SK-N-SH treated with all-trans-retinoic acid at 6 μM for 48 hours (cell line): ENCODE data around the gene UBE2E3.

Source experiments
- ATAC-seq: fragments of 200-7000 bp; cut with Tn5 transposase; 3 replicates; pipeline ENCODE4 v1.9.1; 2020; ENCODE audit warnings: mild to moderate bottlenecking, moderate library complexity
- ARNTL ChIP-seq: fragments of 450-650 bp; formaldehyde crosslinking; IDR thresholded peaks from 2 replicates; pipeline ENCODE4 v1.5.0; 2020; ENCODE audit warnings: low read depth, mild to moderate bottlenecking, moderate library complexity, borderline replicate concordance
- BACH2 ChIP-seq: fragments of 250-450 bp; sonication (Bioruptor Pico); IDR thresholded peaks from 2 replicates; pipeline ENCODE4 v1.9.0; 2021; ENCODE audit warnings: mild to moderate bottlenecking, borderline replicate concordance
- ISL1 ChIP-seq: fragments of 250-450 bp; sonication (Bioruptor Pico); IDR thresholded peaks from 2 replicates; pipeline ENCODE4 v2.1.2; 2022; ENCODE audit warnings: mild to moderate bottlenecking, moderate library complexity
- OSR1 ChIP-seq: fragments of 250-450 bp; sonication (Bioruptor Pico); IDR thresholded peaks from 2 replicates; pipeline ENCODE4 v1.8.0; 2022; ENCODE audit warnings: moderate library complexity, mild to moderate bottlenecking, inconsistent platforms
- PPARA ChIP-seq: fragments of 250-450 bp; sonication (Bioruptor Pico); IDR thresholded peaks from 2 replicates; pipeline ENCODE4 v1.5.0; 2020; ENCODE audit warnings: mild to moderate bottlenecking, borderline replicate concordance
- RARB ChIP-seq: fragments of 250-450 bp; sonication (Bioruptor Pico); IDR thresholded peaks from 2 replicates; pipeline ENCODE4 v1.8.0; 2021; ENCODE audit warnings: mild to moderate bottlenecking, moderate library complexity
- SNAI2 ChIP-seq: fragments of 250-450 bp; sonication (Bioruptor Pico); IDR thresholded peaks from 2 replicates; pipeline ENCODE4 v1.5.0; 2020; ENCODE audit warnings: mild to moderate bottlenecking, moderate library complexity
- TOX ChIP-seq: fragments of 250-450 bp; sonication (Bioruptor Pico); IDR thresholded peaks from 2 replicates; pipeline ENCODE4 v1.8.0; 2021; ENCODE audit warnings: mild to moderate bottlenecking, moderate library complexity, borderline replicate concordance
- ZC3H10 ChIP-seq: fragments of 250-450 bp; sonication (Bioruptor Pico); IDR thresholded peaks from 2 replicates; pipeline ENCODE4 v1.5.1; 2021; ENCODE audit warnings: mild to moderate bottlenecking, moderate library complexity
- ZFP3 ChIP-seq: fragments of 250-450 bp; sonication (Bioruptor Pico); IDR thresholded peaks from 2 replicates; pipeline ENCODE4 v1.5.0; 2020; ENCODE audit warnings: mild to moderate bottlenecking, moderate library complexity
- ZFP30 ChIP-seq: fragments of 450-650 bp; formaldehyde crosslinking; IDR thresholded peaks from 2 replicates; pipeline ENCODE4 v1.5.0; 2022; ENCODE audit warnings: mild to moderate bottlenecking, moderate library complexity
- ZNF565 ChIP-seq: fragments of 450-650 bp; formaldehyde crosslinking; conservative IDR thresholded peaks from 2 replicates; pipeline ENCODE4 v1.5.0; 2020; ENCODE audit warnings: low read depth, mild to moderate bottlenecking, moderate library complexity
- ZNF70 ChIP-seq: fragments of 450-650 bp; formaldehyde crosslinking; IDR thresholded peaks from 2 replicates; pipeline ENCODE4 v1.5.0; 2020; ENCODE audit warnings: mild to moderate bottlenecking, moderate library complexity
- ZNF8 ChIP-seq: fragments of 450-650 bp; formaldehyde crosslinking; IDR thresholded peaks from 2 replicates; pipeline ENCODE4 v1.5.0; 2020; ENCODE audit warnings: mild to moderate bottlenecking, moderate library complexity
- TF ChIP-seq, protein P1 (sequence below): fragments of 250-450 bp; sonication (Bioruptor Pico); IDR thresholded peaks from 2 replicates; pipeline ENCODE4 v1.5.1; 2021; ENCODE audit warnings: mild to moderate bottlenecking, moderate library complexity
- TF ChIP-seq, protein P2 (sequence below): fragments of 250-450 bp; sonication (Bioruptor Pico); IDR thresholded peaks from 2 replicates; pipeline ENCODE4 v1.5.0; 2020; ENCODE audit warnings: mild to moderate bottlenecking, moderate library complexity
- TF ChIP-seq, protein P3 (sequence below): fragments of 250-450 bp; sonication (Bioruptor Pico); IDR thresholded peaks from 2 replicates; pipeline ENCODE4 v1.8.0; 2020; ENCODE audit warnings: mild to moderate bottlenecking, moderate library complexity, borderline replicate concordance
- TF ChIP-seq, protein P4 (sequence below): fragments of 250-450 bp; sonication (Bioruptor Pico); IDR thresholded peaks from 2 replicates; pipeline ENCODE4 v1.5.1; 2020; ENCODE audit warnings: low read depth, mild to moderate bottlenecking, moderate library complexity

The UBE2E3 gene

DNA sequence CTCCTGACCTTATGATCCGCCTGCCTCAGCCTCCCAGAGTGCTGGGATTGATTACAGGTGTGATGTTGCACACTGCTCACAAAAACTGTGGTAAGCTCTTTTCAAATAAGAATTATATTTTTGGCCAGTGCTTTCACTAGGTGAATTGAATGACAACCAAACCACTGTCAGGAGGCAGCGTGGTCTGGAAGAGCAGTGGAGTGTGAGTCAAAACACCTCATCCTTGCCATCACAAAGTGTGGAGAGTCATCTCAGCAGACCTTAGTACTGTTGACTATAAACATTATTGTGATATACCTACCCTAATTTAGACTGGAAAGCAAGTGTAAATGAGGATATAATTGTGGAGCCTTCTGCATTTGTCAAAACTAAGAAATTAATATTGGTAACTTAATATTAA lies 61.3 kb downstream of the UBE2E3 start:
- TF ChIP-seq SNAI2 (CRISPR knock-in tag) (no peak), ZNF565 (CRISPR knock-in tag) (no peak), ZNF8 (CRISPR knock-in tag) (no peak), ZC3H10 (CRISPR knock-in tag) (no peak), ARNTL (no peak), TOX (CRISPR knock-in tag) (no peak), BACH2 (no peak), PPARA (CRISPR knock-in tag) (no peak), ISL1 (CRISPR knock-in tag) (no peak), OSR1 (CRISPR knock-in tag) (no peak), ZNF70 (CRISPR knock-in tag) (no peak), ZFP3 (CRISPR knock-in tag) (no peak), RARB (no peak), ZFP30 (CRISPR knock-in tag) (no peak)
- TF ChIP-seq, protein P1, sequence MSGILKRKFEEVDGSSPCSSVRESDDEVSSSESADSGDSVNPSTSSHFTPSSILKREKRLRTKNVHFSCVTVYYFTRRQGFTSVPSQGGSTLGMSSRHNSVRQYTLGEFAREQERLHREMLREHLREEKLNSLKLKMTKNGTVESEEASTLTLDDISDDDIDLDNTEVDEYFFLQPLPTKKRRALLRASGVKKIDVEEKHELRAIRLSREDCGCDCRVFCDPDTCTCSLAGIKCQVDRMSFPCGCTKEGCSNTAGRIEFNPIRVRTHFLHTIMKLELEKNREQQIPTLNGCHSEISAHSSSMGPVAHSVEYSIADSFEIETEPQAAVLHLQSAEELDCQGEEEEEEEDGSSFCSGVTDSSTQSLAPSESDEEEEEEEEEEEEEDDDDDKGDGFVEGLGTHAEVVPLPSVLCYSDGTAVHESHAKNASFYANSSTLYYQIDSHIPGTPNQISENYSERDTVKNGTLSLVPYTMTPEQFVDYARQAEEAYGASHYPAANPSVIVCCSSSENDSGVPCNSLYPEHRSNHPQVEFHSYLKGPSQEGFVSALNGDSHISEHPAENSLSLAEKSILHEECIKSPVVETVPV (CRISPR knock-in tag) = no peak
- TF ChIP-seq, protein P2, sequence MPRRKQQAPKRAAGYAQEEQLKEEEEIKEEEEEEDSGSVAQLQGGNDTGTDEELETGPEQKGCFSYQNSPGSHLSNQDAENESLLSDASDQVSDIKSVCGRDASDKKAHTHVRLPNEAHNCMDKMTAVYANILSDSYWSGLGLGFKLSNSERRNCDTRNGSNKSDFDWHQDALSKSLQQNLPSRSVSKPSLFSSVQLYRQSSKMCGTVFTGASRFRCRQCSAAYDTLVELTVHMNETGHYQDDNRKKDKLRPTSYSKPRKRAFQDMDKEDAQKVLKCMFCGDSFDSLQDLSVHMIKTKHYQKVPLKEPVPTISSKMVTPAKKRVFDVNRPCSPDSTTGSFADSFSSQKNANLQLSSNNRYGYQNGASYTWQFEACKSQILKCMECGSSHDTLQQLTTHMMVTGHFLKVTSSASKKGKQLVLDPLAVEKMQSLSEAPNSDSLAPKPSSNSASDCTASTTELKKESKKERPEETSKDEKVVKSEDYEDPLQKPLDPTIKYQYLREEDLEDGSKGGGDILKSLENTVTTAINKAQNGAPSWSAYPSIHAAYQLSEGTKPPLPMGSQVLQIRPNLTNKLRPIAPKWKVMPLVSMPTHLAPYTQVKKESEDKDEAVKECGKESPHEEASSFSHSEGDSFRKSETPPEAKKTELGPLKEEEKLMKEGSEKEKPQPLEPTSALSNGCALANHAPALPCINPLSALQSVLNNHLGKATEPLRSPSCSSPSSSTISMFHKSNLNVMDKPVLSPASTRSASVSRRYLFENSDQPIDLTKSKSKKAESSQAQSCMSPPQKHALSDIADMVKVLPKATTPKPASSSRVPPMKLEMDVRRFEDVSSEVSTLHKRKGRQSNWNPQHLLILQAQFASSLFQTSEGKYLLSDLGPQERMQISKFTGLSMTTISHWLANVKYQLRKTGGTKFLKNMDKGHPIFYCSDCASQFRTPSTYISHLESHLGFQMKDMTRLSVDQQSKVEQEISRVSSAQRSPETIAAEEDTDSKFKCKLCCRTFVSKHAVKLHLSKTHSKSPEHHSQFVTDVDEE (CRISPR knock-in tag) = no peak
- TF ChIP-seq, protein P3, sequence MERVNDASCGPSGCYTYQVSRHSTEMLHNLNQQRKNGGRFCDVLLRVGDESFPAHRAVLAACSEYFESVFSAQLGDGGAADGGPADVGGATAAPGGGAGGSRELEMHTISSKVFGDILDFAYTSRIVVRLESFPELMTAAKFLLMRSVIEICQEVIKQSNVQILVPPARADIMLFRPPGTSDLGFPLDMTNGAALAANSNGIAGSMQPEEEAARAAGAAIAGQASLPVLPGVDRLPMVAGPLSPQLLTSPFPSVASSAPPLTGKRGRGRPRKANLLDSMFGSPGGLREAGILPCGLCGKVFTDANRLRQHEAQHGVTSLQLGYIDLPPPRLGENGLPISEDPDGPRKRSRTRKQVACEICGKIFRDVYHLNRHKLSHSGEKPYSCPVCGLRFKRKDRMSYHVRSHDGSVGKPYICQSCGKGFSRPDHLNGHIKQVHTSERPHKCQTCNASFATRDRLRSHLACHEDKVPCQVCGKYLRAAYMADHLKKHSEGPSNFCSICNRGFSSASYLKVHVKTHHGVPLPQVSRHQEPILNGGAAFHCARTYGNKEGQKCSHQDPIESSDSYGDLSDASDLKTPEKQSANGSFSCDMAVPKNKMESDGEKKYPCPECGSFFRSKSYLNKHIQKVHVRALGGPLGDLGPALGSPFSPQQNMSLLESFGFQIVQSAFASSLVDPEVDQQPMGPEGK = no peak
- TF ChIP-seq, protein P4, sequence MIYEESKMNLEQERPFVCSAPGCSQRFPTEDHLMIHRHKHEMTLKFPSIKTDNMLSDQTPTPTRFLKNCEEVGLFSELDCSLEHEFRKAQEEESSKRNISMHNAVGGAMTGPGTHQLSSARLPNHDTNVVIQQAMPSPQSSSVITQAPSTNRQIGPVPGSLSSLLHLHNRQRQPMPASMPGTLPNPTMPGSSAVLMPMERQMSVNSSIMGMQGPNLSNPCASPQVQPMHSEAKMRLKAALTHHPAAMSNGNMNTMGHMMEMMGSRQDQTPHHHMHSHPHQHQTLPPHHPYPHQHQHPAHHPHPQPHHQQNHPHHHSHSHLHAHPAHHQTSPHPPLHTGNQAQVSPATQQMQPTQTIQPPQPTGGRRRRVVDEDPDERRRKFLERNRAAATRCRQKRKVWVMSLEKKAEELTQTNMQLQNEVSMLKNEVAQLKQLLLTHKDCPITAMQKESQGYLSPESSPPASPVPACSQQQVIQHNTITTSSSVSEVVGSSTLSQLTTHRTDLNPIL = no peak
- ATAC-seq = no peak

DNA sequence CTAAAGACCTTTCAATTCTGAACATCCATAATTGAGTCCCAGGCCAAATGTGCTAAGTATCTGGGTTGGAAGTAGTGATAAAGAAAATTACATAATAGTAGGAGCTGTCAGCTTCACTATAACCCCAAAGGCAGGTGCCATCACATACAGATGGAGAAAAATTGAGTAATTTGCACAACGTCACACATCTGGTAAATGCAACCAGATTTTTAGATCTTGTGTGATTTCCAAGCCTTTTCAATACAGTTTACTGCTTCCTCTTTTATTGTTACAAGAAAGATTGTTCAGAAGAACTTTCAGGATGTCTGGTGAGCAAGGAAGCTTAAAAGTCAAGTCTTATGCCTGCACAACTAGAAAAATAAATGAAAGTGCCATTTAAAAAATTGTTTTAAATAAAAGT lies 62.3 kb downstream of the UBE2E3 start:
- TF ChIP-seq, protein P2 (CRISPR knock-in tag) = no peak
- TF ChIP-seq, protein P1 (CRISPR knock-in tag) = no peak
- TF ChIP-seq, protein P3 = no peak
- TF ChIP-seq ISL1 (CRISPR knock-in tag) (no peak), PPARA (CRISPR knock-in tag) (no peak), ZNF70 (CRISPR knock-in tag) (no peak)
- ATAC-seq = no peak
